RWPE2 (cell line): Measurements from ENCODE around the gene NAV3.

ENCODE experiments used
- ATAC-seq: fragments of 200-7000 bp; cut with Tn5 transposase; 3 replicates; pipeline ENCODE4 v1.9.1; 2021; ENCODE audit warnings: low read depth
- DNase-seq: peaks from one replicate; pipeline ENCODE4 v3.0.0-alpha.2; 2020; ENCODE audit warnings: low spot score
- H3K27ac ChIP-seq: fragments of 450-650 bp; 2 replicates; pipeline ENCODE4 v1.5.1; 2017; ENCODE audit warnings: mild to moderate bottlenecking; ENCODE audit not compliant: poor library complexity, severe bottlenecking
- H3K27me3 ChIP-seq: fragments of 250-450 bp; sonication (Bioruptor Pico); 2 replicates; pipeline ENCODE4 v1.5.1; 2021; ENCODE audit warnings: mild to moderate bottlenecking, moderate library complexity; ENCODE audit not compliant: insufficient read depth, poor library complexity, severe bottlenecking
- H3K36me3 ChIP-seq: fragments of 250-450 bp; sonication (Bioruptor Pico); 2 replicates; pipeline ENCODE4 v1.5.1; 2020; ENCODE audit warnings: low read depth, mild to moderate bottlenecking, moderate library complexity
- H3K4me1 ChIP-seq: fragments of 250-450 bp; sonication (Bioruptor Pico); 2 replicates; pipeline ENCODE4 v1.5.1; 2021; ENCODE audit warnings: mild to moderate bottlenecking, moderate library complexity; ENCODE audit not compliant: insufficient read depth, poor library complexity, severe bottlenecking
- H3K4me3 ChIP-seq: fragments of 250-450 bp; sonication (Bioruptor Pico); 2 replicates; pipeline ENCODE4 v1.5.1; 2021; ENCODE audit warnings: mild to moderate bottlenecking, moderate library complexity; ENCODE audit not compliant: severe bottlenecking
- H3K9me3 ChIP-seq: fragments of 250-450 bp; sonication (Bioruptor Pico); 2 replicates; pipeline ENCODE4 v1.5.1; 2021; ENCODE audit warnings: mild to moderate bottlenecking, moderate library complexity; ENCODE audit not compliant: severe bottlenecking
- CTCF ChIP-seq: fragments of 450-650 bp; IDR thresholded peaks from one replicate; pipeline ENCODE4 v1.5.1; 2017; ENCODE audit warnings: mild to moderate bottlenecking, moderate library complexity; ENCODE audit not compliant: poor library complexity, severe bottlenecking

Gene NAV3

GRCh38 chr12:77915071-77915600, 84.4 kb downstream of the NAV3 start:
- Histone ChIP-seq H3K36me3 (no peaks in the 10 kb centered on the region), H3K9me3 (no peaks in the 10 kb centered on the region), H3K27me3 (peaks cover 2% of the 10 kb centered on the region), H3K4me3 (no peak overlapping the region), H3K27ac (no peak overlapping the region), H3K4me1 (peaks cover 2% of the 10 kb centered on the region)
- no peak for TF ChIP-seq CTCF
- ATAC-seq: no peak
- no peak for DNase-seq

DNA sequence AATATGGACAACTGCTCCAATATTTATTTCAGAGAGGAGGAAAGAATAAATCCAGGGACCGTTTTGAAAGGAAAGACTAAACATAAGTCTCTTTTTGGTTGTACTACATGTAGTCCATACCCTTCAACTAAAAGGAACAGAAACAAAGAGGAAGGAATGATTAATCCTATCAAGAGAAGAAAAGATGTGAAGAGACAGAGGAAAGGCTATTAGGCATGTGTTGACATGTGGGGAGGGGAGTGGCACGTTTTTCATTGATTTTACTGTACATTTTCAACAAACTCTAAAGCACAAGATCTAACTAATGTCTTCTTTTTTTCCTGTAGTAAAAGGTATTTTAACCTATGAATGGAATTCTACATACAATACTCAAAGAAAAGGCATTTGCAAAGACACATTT, 85.6 kb downstream of the NAV3 start:
- no peak for TF ChIP-seq CTCF
- no peaks in the 10 kb centered on the region for H3K36me3 ChIP-seq
- no peak for DNase-seq

GRCh38 chr12:77918046-77918445, 87.4 kb downstream of the NAV3 start:
- H3K27ac ChIP-seq: no peak overlapping the region
- no peaks in the 10 kb centered on the region for H3K36me3 ChIP-seq

More for the DNA sequence above, 85.6 kb downstream of the NAV3 start:
- no peak overlapping the region for H3K27ac ChIP-seq
- H3K9me3 ChIP-seq: no peaks in the 10 kb centered on the region
- no peak for ATAC-seq
- peaks cover 2% of the 10 kb centered on the region for H3K4me1 ChIP-seq
- H3K27me3 ChIP-seq: peaks cover 2% of the 10 kb centered on the region
- no peak overlapping the region for H3K4me3 ChIP-seq

DNA sequence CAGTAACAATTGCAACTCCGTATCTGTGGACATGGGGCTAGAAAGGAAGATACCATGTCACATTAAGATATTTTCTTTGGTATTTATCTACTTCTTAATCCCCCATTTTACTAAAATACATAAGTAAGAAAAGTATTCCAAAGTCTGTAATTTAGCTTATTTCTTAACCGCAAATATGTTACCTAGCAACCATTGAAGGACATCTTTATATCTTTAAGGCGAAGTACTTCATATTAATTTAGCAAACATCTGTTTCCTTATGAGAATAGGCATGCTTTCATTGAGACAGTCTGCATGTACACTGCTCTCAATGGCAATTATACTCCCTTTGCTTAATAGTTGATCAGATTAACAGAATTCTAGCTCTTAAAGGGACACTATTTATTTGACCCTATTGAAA, 88.8 kb downstream of the NAV3 start:
- Histone ChIP-seq H3K36me3 (no peaks in the 10 kb centered on the region), H3K27ac (no peak overlapping the region), H3K27me3 (peaks cover 2% of the 10 kb centered on the region), H3K4me1 (peaks cover under 1% of the 10 kb centered on the region), H3K4me3 (no peak overlapping the region), H3K9me3 (no peaks in the 10 kb centered on the region)
- ATAC-seq: no peak
- no peak for TF ChIP-seq CTCF
- no peak for DNase-seq

More at GRCh38 chr12:77918046-77918445, 87.4 kb downstream of the NAV3 start:
- Histone ChIP-seq H3K4me1 (peaks cover 2% of the 10 kb centered on the region), H3K4me3 (no peak overlapping the region), H3K9me3 (no peaks in the 10 kb centered on the region), H3K27me3 (peaks cover 2% of the 10 kb centered on the region)
- DNase-seq: no peak
- TF ChIP-seq CTCF: no peak
- no peak for ATAC-seq

GRCh38 chr12:77923882-77924281, 93.2 kb downstream of the NAV3 start:
- H3K9me3 ChIP-seq: no peaks in the 10 kb centered on the region
- no peaks in the 10 kb centered on the region for H3K36me3 ChIP-seq
- ATAC-seq (no peak), DNase-seq (no peak)
- TF ChIP-seq CTCF: no peak
- H3K4me1 ChIP-seq: no peaks in the 10 kb centered on the region
- no peak overlapping the region for H3K4me3 ChIP-seq
- H3K27me3 ChIP-seq: peaks cover 2% of the 10 kb centered on the region
- no peak overlapping the region for H3K27ac ChIP-seq
